NCI-H146 treated with DMSO at 0.1 percent for 48 hours (cell line): ENCODE results near the gene EFEMP2.

ENCODE experiments used
- DNase-seq: peaks from one replicate; lab custom pipeline; 2025; ENCODE audit not compliant: unreplicated experiment; lab: John Stamatoyannopoulos, UW

EFEMP2 gene

GRCh38 chr11:65872586-65873317 is at the start of gene EFEMP2:
TSS of gene EFEMP2 (minus strand) at chr11:65872800. CDS start at chr11:65872354, 446 bp downstream.
- no peak for DNase-seq

GRCh38 chr11:65921876-65922275 is 49.3 kb upstream of the EFEMP2 start:
- DNase-seq: no peak

- DNase-seq: no peak
Measured at GRCh38 chr11:65921033-65921555, 48.5 kb upstream of the EFEMP2 start.

- no peak for DNase-seq
Measured at GRCh38 chr11:65920372-65920802, 47.8 kb upstream of the EFEMP2 start.

GRCh38 chr11:65919573-65920371 is 47.2 kb upstream of the EFEMP2 start:
- DNase-seq: no peak

GRCh38 chr11:65919141-65919572 is 46.6 kb upstream of the EFEMP2 start, which contains the start of gene DRAP1:
TSS of gene DRAP1 (plus strand) at chr11:65919426. CDS start at chr11:65919502, 76 bp downstream.
- peak; percentile 92 for DNase-seq

GRCh38 chr11:65918211-65919140 is 45.9 kb upstream of the EFEMP2 start, which contains the start of gene C11orf68:
TSS of gene C11orf68 (minus strand) at chr11:65919062. CDS start at chr11:65919031, 31 bp downstream.
- DNase-seq: peak; percentile 23

GRCh38 chr11:65917434-65918210 is 45.0 kb upstream of the EFEMP2 start:
- no peak for DNase-seq

GRCh38 chr11:65917077-65917433 is 44.5 kb upstream of the EFEMP2 start:
- no peak for DNase-seq

- DNase-seq: no peak
Measured at GRCh38 chr11:65916391-65916790, 43.8 kb upstream of the EFEMP2 start.

GRCh38 chr11:65915821-65916251 is 43.2 kb upstream of the EFEMP2 start:
- DNase-seq: no peak

GRCh38 chr11:65915101-65915820 is 42.7 kb upstream of the EFEMP2 start:
- DNase-seq: no peak

- DNase-seq: no peak
Measured at GRCh38 chr11:65912845-65913244, 40.2 kb upstream of the EFEMP2 start.

GRCh38 chr11:65911682-65912568 is 39.3 kb upstream of the EFEMP2 start:
- no peak for DNase-seq

- no peak for DNase-seq
Measured at GRCh38 chr11:65907878-65908277, 35.3 kb upstream of the EFEMP2 start.

GRCh38 chr11:65906602-65907001 is 34.0 kb upstream of the EFEMP2 start:
- DNase-seq: no peak

- DNase-seq: no peak
Measured at GRCh38 chr11:65903715-65904114, 31.1 kb upstream of the EFEMP2 start.

- no peak for DNase-seq
Measured at GRCh38 chr11:65903068-65903481, 30.5 kb upstream of the EFEMP2 start.
